Sigmoid colon (tissue), 7 donors: ENCODE data around the gene EOMES. TPM values are rescaled to one million over a fixed set of nuclear protein-coding genes. Genes with fewer than 3 reads are reported as not detected.

ENCODE experiments used
- DNase-seq: peaks from one replicate; pipeline ENCODE4 v3.0.0-alpha.2; 2019
- H3K27ac ChIP-seq, 4 donors: fragments of 200-600 bp; sonication (generic); one replicate each; pipeline ENCODE4 v1.5.1; 2016 to 2019; ENCODE audit warnings: mild to moderate bottlenecking in 1 of 4
- H3K27me3 ChIP-seq, 3 donors: fragments of 200-600 bp; sonication (generic); one replicate each; pipeline ENCODE4 v1.5.1; 2019; ENCODE audit warnings: mild to moderate bottlenecking in 1 of 3
- H3K36me3 ChIP-seq, 4 donors: fragments of 200-600 bp; sonication (generic); one replicate each; pipeline ENCODE4 v1.5.1; 2016 to 2019
- H3K4me1 ChIP-seq, 4 donors: fragments of 200-600 bp; sonication (generic); one replicate each; pipeline ENCODE4 v1.5.1; 2017 to 2019
- H3K4me3 ChIP-seq, 4 donors: fragments of 200-600 bp; sonication (generic); one replicate each; pipeline ENCODE4 v1.5.1; 2017 to 2019; ENCODE audit warnings: mild to moderate bottlenecking in 2 of 4, moderate library complexity in 1 of 4
- H3K9me3 ChIP-seq, 4 donors: fragments of 200-600 bp in 3 of 4; sonication (generic) in 3 of 4; one replicate each; pipeline versions ENCODE4 v1.5.1 to v1.6.1; 2013 to 2019
- CTCF ChIP-seq, 4 experiments: fragments of 450-650 bp in 3 of 4; fragments of 200-600 bp in 1 of 4; IDR thresholded peaks; one replicate each; pipeline ENCODE4 v1.5.1; 2016 to 2019; ENCODE audit warnings: antibody characterized with exemption in 4 of 4, mild to moderate bottlenecking in 3 of 4, moderate library complexity in 2 of 4
- EP300 ChIP-seq, 4 donors: sonication (generic); formaldehyde crosslinking; IDR thresholded peaks; one replicate each; pipeline ENCODE4 v1.6.1; 2017; ENCODE audit warnings: antibody characterized with exemption in 4 of 4
- POLR2A ChIP-seq, 2 donors: fragments of 450-650 bp; IDR thresholded peaks; one replicate each; pipeline ENCODE4 v1.6.1; 2016; ENCODE audit warnings: antibody characterized with exemption in 2 of 2, mild to moderate bottlenecking in 2 of 2, moderate library complexity in 2 of 2
- POLR2AphosphoS5 ChIP-seq, 4 donors: sonication (generic); formaldehyde crosslinking; IDR thresholded peaks; one replicate each; pipeline ENCODE4 v1.6.1; 2017; ENCODE audit warnings: antibody characterized with exemption in 4 of 4
- WGBS, 2 donors: extraction: QIAGEN DNeasy Blood & Tissue Kit; methylation state at CpG; one replicate each; pipeline ENCODE4 v1.1.7; 2013; 5-methylcytosine and 5-hydroxymethylcytosine counted together
- intact Hi-C: fragments of 100-400 bp; cut with DNase I; formaldehyde crosslinking; loops from one replicate; pipeline ENCODE4 v1.15.1; 2023
- polyA plus RNA-seq, 3 donors: library from polyadenylated mRNA; stranded (reverse); fragments of 200-250 nt; gene quantifications; one replicate each; pipeline ENCODE4 v1.2.3, GENCODE V29; 2013
- total RNA-seq, 4 donors: library from RNA; depleted of rRNA; stranded (reverse); fragments of >200 nt; gene quantifications; one replicate each; pipeline ENCODE4 v1.1.0, GENCODE V29; 2016
- donor health status: healthy with polysubstance abuse.
- donor health status: Bipolar disorder and iron deficiency.
- donor health status: healthy.

The EOMES gene
- total and polyA plus RNA-seq, 7 donors: 0.23 to 0.67 TPM; not detected in 5

GRCh38 chr3:27752926-27753325 is 30.8 kb upstream of the EOMES start:
- H3K4me3 ChIP-seq: no peak overlapping the region
- TF ChIP-seq POLR2A (IDR thresholded peaks at IDR 0.05): no peak
- TF ChIP-seq POLR2AphosphoS5 (IDR thresholded peaks at IDR 0.05): no peak
- no peak for TF ChIP-seq EP300 (IDR thresholded peaks at IDR 0.05)
- no peak for TF ChIP-seq CTCF (IDR thresholded peaks at IDR 0.05)
- no peaks in the 10 kb centered on the region for H3K9me3 ChIP-seq
- H3K27ac ChIP-seq: no peak overlapping the region
- 79 to 84% methylated on average over 1 of the region's 1 CpG for WGBS, 2 donors
- no peaks in the 10 kb centered on the region for H3K27me3 ChIP-seq
- intact Hi-C loops: no loop called here
- DNase-seq: no peak
- no peaks in the 10 kb centered on the region for H3K4me1 ChIP-seq
- no peaks in the 10 kb centered on the region for H3K36me3 ChIP-seq

GRCh38 chr3:27749643-27750042 is 27.5 kb upstream of the EOMES start:
- WGBS, 2 donors: 78 to 81% methylated on average over 1 of the region's 1 CpG
- no peak for DNase-seq
- Histone ChIP-seq H3K9me3 (no peaks in the 10 kb centered on the region), H3K4me3 (no peak overlapping the region), H3K27me3 (no peaks in the 10 kb centered on the region), H3K4me1 (no peaks in the 10 kb centered on the region), H3K36me3 (no peaks in the 10 kb centered on the region), H3K27ac (no peak overlapping the region)
- intact Hi-C loops: no loop called here
- no peak for TF ChIP-seq EP300 (IDR thresholded peaks at IDR 0.05)
- no peak for TF ChIP-seq POLR2A (IDR thresholded peaks at IDR 0.05)
- no peak for TF ChIP-seq CTCF (IDR thresholded peaks at IDR 0.05)
- no peak for TF ChIP-seq POLR2AphosphoS5 (IDR thresholded peaks at IDR 0.05)

- TF ChIP-seq POLR2A (IDR thresholded peaks at IDR 0.05) (no peak), CTCF (IDR thresholded peaks at IDR 0.05) (no peak), EP300 (IDR thresholded peaks at IDR 0.05) (no peak), POLR2AphosphoS5 (IDR thresholded peaks at IDR 0.05) (no peak)
- 67 to 79% methylated on average over 3 of the region's 3 CpGs for WGBS, 2 donors
- Histone ChIP-seq H3K4me1 (no peaks in the 10 kb centered on the region), H3K27ac (no peak overlapping the region), H3K27me3 (no peaks in the 10 kb centered on the region), H3K36me3 (no peaks in the 10 kb centered on the region), H3K9me3 (no peaks in the 10 kb centered on the region), H3K4me3 (no peak overlapping the region)
- no peak for DNase-seq
- intact Hi-C loops: no loop called here
Measured at GRCh38 chr3:27746838-27747237, 24.7 kb upstream of the EOMES start.

GRCh38 chr3:27740854-27741253 is 18.7 kb upstream of the EOMES start:
- H3K27ac ChIP-seq: no peak overlapping the region
- TF ChIP-seq POLR2AphosphoS5 (IDR thresholded peaks at IDR 0.05): no peak
- TF ChIP-seq EP300 (IDR thresholded peaks at IDR 0.05): no peak
- no peak for TF ChIP-seq CTCF (IDR thresholded peaks at IDR 0.05)
- no peak for TF ChIP-seq POLR2A (IDR thresholded peaks at IDR 0.05)
- H3K4me1 ChIP-seq: no peaks in the 10 kb centered on the region
- H3K9me3 ChIP-seq: no peaks in the 10 kb centered on the region
- no peak overlapping the region for H3K4me3 ChIP-seq
- DNase-seq: no peak
- no peaks in the 10 kb centered on the region for H3K36me3 ChIP-seq
- intact Hi-C loops: no loop called here
- H3K27me3 ChIP-seq: no peaks in the 10 kb centered on the region
- WGBS, 2 donors: 63 to 69% methylated on average over 2 of the region's 2 CpGs

GRCh38 chr3:27737091-27737490 is 15.0 kb upstream of the EOMES start:
- H3K36me3 ChIP-seq: no peaks in the 10 kb centered on the region
- intact Hi-C loops: no loop called here
- no peaks in the 10 kb centered on the region for H3K9me3 ChIP-seq
- no peak for DNase-seq
- TF ChIP-seq POLR2AphosphoS5 (IDR thresholded peaks at IDR 0.05) (no peak), EP300 (IDR thresholded peaks at IDR 0.05) (no peak), POLR2A (IDR thresholded peaks at IDR 0.05) (no peak), CTCF (IDR thresholded peaks at IDR 0.05) (no peak)
- no peak overlapping the region for H3K4me3 ChIP-seq
- no peak overlapping the region for H3K27ac ChIP-seq
- no peaks in the 10 kb centered on the region for H3K4me1 ChIP-seq
- no peaks in the 10 kb centered on the region for H3K27me3 ChIP-seq
